ENCODE measurements around the gene ITGA8. TPM values are rescaled to one million over a fixed set of nuclear protein-coding genes. Genes with fewer than 3 reads are reported as not detected.

ITGA8 gene
- total RNA-seq, 3 donors from 2014 or later, result 2.2 to 3.4 (median 2.5) TPM

- DNase-seq (no peak), ATAC-seq (no peak)
- no peak overlapping the region for H3K4me3 ChIP-seq
- intact Hi-C loops (cut with DNase I, micrococcal nuclease), result no loop called here
- no peaks in the 10 kb centered on the region for H3K9me3 ChIP-seq
- no peaks in the 10 kb centered on the region for H3K4me1 ChIP-seq (ENCODE audit: low read depth)
- H3K36me3 ChIP-seq (ENCODE audit: low read depth), result no peaks in the 10 kb centered on the region
- no peak for TF ChIP-seq CTCF (IDR thresholded peaks at IDR 0.05)
These were observed 6.8 kb downstream of the ITGA8 start for GRCh38 chr10:15712883-15713282.

GRCh38 chr10:15710455-15710854 is 9.3 kb downstream of the ITGA8 start:
- Histone ChIP-seq H3K4me3 (no peak overlapping the region), H3K4me1 (ENCODE audit: low read depth) (no peaks in the 10 kb centered on the region), H3K9me3 (no peaks in the 10 kb centered on the region), H3K36me3 (ENCODE audit: low read depth) (no peaks in the 10 kb centered on the region)
- ATAC-seq (no peak), DNase-seq (no peak)
- TF ChIP-seq CTCF (IDR thresholded peaks at IDR 0.05), result no peak
- intact Hi-C loops (cut with DNase I, micrococcal nuclease), result no loop called here

- Histone ChIP-seq H3K4me1 (ENCODE audit: low read depth) (no peaks in the 10 kb centered on the region), H3K36me3 (ENCODE audit: low read depth) (no peaks in the 10 kb centered on the region), H3K4me3 (no peak overlapping the region), H3K9me3 (no peaks in the 10 kb centered on the region)
- no peak for TF ChIP-seq CTCF (IDR thresholded peaks at IDR 0.05)
- DNase-seq, result no peak
- intact Hi-C loops (cut with DNase I, micrococcal nuclease), result no loop called here
- no peak for ATAC-seq
These were observed 14.4 kb downstream of the ITGA8 start for GRCh38 chr10:15705298-15705697.

GRCh38 chr10:15704581-15704968 is 15.1 kb downstream of the ITGA8 start:
- intact Hi-C loops (cut with DNase I, micrococcal nuclease), result no loop called here

GRCh38 chr10:15703944-15704580 is 15.7 kb downstream of the ITGA8 start:
- intact Hi-C loops (cut with DNase I, micrococcal nuclease), result no loop called here

More at GRCh38 chr10:15704581-15704968, 15.1 kb downstream of the ITGA8 start:
- no peak overlapping the region for H3K4me3 ChIP-seq
- no peak for TF ChIP-seq CTCF (IDR thresholded peaks at IDR 0.05)
- no peaks in the 10 kb centered on the region for H3K9me3 ChIP-seq
- ATAC-seq, result no peak
- no peaks in the 10 kb centered on the region for H3K36me3 ChIP-seq (ENCODE audit: low read depth)
- H3K4me1 ChIP-seq (ENCODE audit: low read depth), result no peaks in the 10 kb centered on the region
- DNase-seq, result no peak

More at GRCh38 chr10:15703944-15704580, 15.7 kb downstream of the ITGA8 start:
- no peak for TF ChIP-seq CTCF (IDR thresholded peaks at IDR 0.05)
- no peaks in the 10 kb centered on the region for H3K36me3 ChIP-seq (ENCODE audit: low read depth)
- no peaks in the 10 kb centered on the region for H3K4me1 ChIP-seq (ENCODE audit: low read depth)
- no peak for ATAC-seq
- DNase-seq, result no peak
- no peaks in the 10 kb centered on the region for H3K9me3 ChIP-seq
- no peak overlapping the region for H3K4me3 ChIP-seq

All from mucosa of descending colon (tissue), 3 donors.